Neural progenitor cell (in vitro differentiated cells): ENCODE data around the gene GAS2. TPM values are rescaled to one million over a fixed set of nuclear protein-coding genes. Genes with fewer than 3 reads are reported as not detected.

Experiments used
- DNase-seq: peaks from one replicate; pipeline ENCODE4 v3.0.0-alpha.2; 2016; ENCODE audit warnings: low spot score
- H2AFZ ChIP-seq: fragments of 200-600 bp; sonication (generic); replicated peaks from 2 replicates; pipeline ENCODE4 v1.6.1; 2016; ENCODE audit warnings: antibody characterized with exemption
- H3F3A ChIP-seq: fragments of 200-600 bp; sonication (generic); 2 replicates; pipeline ENCODE4 v1.6.1; 2016; ENCODE audit warnings: antibody characterized with exemption, low read depth
- H3K27ac ChIP-seq: fragments of 200-600 bp; sonication (generic); 2 replicates; pipeline ENCODE4 v1.5.1; 2016; ENCODE audit warnings: mild to moderate bottlenecking
- H3K27me3 ChIP-seq: fragments of 200-600 bp; sonication (generic); 2 replicates; pipeline ENCODE4 v1.6.1; 2016; ENCODE audit warnings: mild to moderate bottlenecking, moderate library complexity
- H3K36me3 ChIP-seq: fragments of 200-600 bp; sonication (generic); 2 replicates; pipeline ENCODE4 v1.5.1; 2016
- H3K4me1 ChIP-seq: fragments of 200-600 bp; sonication (generic); 2 replicates; pipeline ENCODE4 v1.6.1; 2016; ENCODE audit warnings: mixed run types
- H3K4me2 ChIP-seq: fragments of 200-600 bp; sonication (generic); 2 replicates; pipeline ENCODE4 v1.6.1; 2016
- H3K4me3 ChIP-seq: fragments of 200-600 bp; sonication (generic); 2 replicates; pipeline ENCODE4 v1.5.1; 2016
- H3K79me2 ChIP-seq: fragments of 200-600 bp; sonication (generic); 2 replicates; pipeline ENCODE4 v1.6.1; 2016; ENCODE audit warnings: low read depth
- H3K9ac ChIP-seq: fragments of 200-600 bp; sonication (generic); 2 replicates; pipeline ENCODE4 v1.6.1; 2016
- H3K9me3 ChIP-seq: fragments of 200-600 bp; sonication (generic); 2 replicates; pipeline ENCODE4 v1.5.1; 2016; ENCODE audit warnings: low read depth
- H4K20me1 ChIP-seq: fragments of 200-600 bp; sonication (generic); 2 replicates; pipeline ENCODE4 v1.6.1; 2016; ENCODE audit warnings: low read depth
- H3K27ac Mint-ChIP-seq: 3 replicates; pipeline ENCODE4 v1.8.0; 2021; ENCODE audit warnings: mixed read lengths
- H3K27me3 Mint-ChIP-seq: 2 replicates; pipeline ENCODE4 v1.8.0; 2022; ENCODE audit warnings: low read depth, mild to moderate bottlenecking, inconsistent platforms, moderate library complexity, mixed read lengths; ENCODE audit not compliant: insufficient read depth
- H3K36me3 Mint-ChIP-seq: 3 replicates; pipeline ENCODE4 v1.8.0; 2021; ENCODE audit warnings: mixed read lengths
- H3K4me1 Mint-ChIP-seq: 3 replicates; pipeline ENCODE4 v1.8.0; 2021; ENCODE audit warnings: mixed read lengths
- H3K4me3 Mint-ChIP-seq: 3 replicates; pipeline ENCODE4 v1.8.0; 2021; ENCODE audit warnings: mild to moderate bottlenecking, moderate library complexity, mixed read lengths
- H3K9me3 Mint-ChIP-seq: 3 replicates; pipeline ENCODE4 v1.8.0; 2020; ENCODE audit warnings: mixed read lengths
- CTCF ChIP-seq: fragments of 200-600 bp; sonication (generic); IDR thresholded peaks from 2 replicates; pipeline ENCODE4 v1.5.1; 2017; ENCODE audit warnings: antibody characterized with exemption, mild to moderate bottlenecking
- EZH2 ChIP-seq: fragments of 200-600 bp; sonication (generic); IDR thresholded peaks from 2 replicates; pipeline ENCODE4 v1.6.1; 2017; ENCODE audit warnings: antibody characterized with exemption, mild to moderate bottlenecking, moderate library complexity
- EZH2phosphoT487 ChIP-seq: fragments of 200-600 bp; sonication (generic); IDR thresholded peaks from 2 replicates; pipeline ENCODE4 v1.6.1; 2017; ENCODE audit warnings: antibody characterized with exemption
- total RNA-seq: library from RNA; depleted of rRNA; stranded (reverse); fragments of >200 nt; gene quantifications from 2 replicates; pipeline ENCODE4 v1.2.3, GENCODE V29; 2015; ENCODE audit warnings: low replicate concordance

GAS2 gene
- total RNA-seq, 1 donor from 2014 or later: 6.4 TPM

GRCh38 chr11:22779850-22780249, 113.4 kb downstream of the GAS2 start:
- Histone ChIP-seq H3K27me3 (no peaks in the 10 kb centered on the region), H4K20me1 (no peaks in the 10 kb centered on the region), H3K9ac (no peak overlapping the region), H3K79me2 (no peaks in the 10 kb centered on the region), H3K4me2 (no peak overlapping the region), H3K4me1 (peaks cover 11% of the 10 kb centered on the region), H3K27ac (no peak overlapping the region), H3F3A (no peaks in the 10 kb centered on the region), H2AFZ (no peak overlapping the region), H3K9me3 (no peaks in the 10 kb centered on the region), H3K4me3 (no peak overlapping the region), H3K36me3 (no peaks in the 10 kb centered on the region)
- H3K4me3 Mint-ChIP-seq: no peak overlapping the region
- H3K4me1 Mint-ChIP-seq: peaks cover 25% of the 10 kb centered on the region
- H3K27ac Mint-ChIP-seq: no peak overlapping the region
- no peaks in the 10 kb centered on the region for H3K36me3 Mint-ChIP-seq
- TF ChIP-seq EZH2 (no peak), CTCF (no peak), EZH2phosphoT487 (no peak)
- H3K9me3 Mint-ChIP-seq: peaks cover 14% of the 10 kb centered on the region
- peaks cover 3% of the 10 kb centered on the region for H3K27me3 Mint-ChIP-seq
- DNase-seq: no peak

GRCh38 chr11:22780952-22781593, 114.7 kb downstream of the GAS2 start:
- Histone ChIP-seq H3K27me3 (no peaks in the 10 kb centered on the region), H3K9ac (no peak overlapping the region), H3K9me3 (no peaks in the 10 kb centered on the region), H4K20me1 (no peaks in the 10 kb centered on the region), H3K36me3 (no peaks in the 10 kb centered on the region), H3F3A (no peaks in the 10 kb centered on the region), H3K79me2 (no peaks in the 10 kb centered on the region), H3K4me1 (peaks cover 11% of the 10 kb centered on the region), H3K27ac (no peak overlapping the region), H3K4me2 (peak overlapping the region; percentile 5), H2AFZ (no peak overlapping the region), H3K4me3 (no peak overlapping the region)
- Mint-ChIP-seq H3K4me3 (peak overlapping the region; percentile 34), H3K4me1 (peaks cover 32% of the 10 kb centered on the region), H3K27me3 (peaks cover 3% of the 10 kb centered on the region), H3K9me3 (peaks cover 14% of the 10 kb centered on the region), H3K27ac (peak overlapping the region; percentile 9), H3K36me3 (no peaks in the 10 kb centered on the region)
- peak; percentile 45 for DNase-seq
- TF ChIP-seq EZH2 (no peak), CTCF (no peak), EZH2phosphoT487 (no peak)

GRCh38 chr11:22785251-22785650, 118.8 kb downstream of the GAS2 start:
- DNase-seq: no peak
- no peak overlapping the region for H3K9ac ChIP-seq
- H3F3A ChIP-seq: no peaks in the 10 kb centered on the region
- H3K4me1 ChIP-seq: peaks cover 11% of the 10 kb centered on the region
- H3K9me3 Mint-ChIP-seq: peaks cover 12% of the 10 kb centered on the region
- no peaks in the 10 kb centered on the region for H3K79me2 ChIP-seq
- H3K4me2 ChIP-seq: no peak overlapping the region
- no peak overlapping the region for H3K4me3 Mint-ChIP-seq
- no peaks in the 10 kb centered on the region for H4K20me1 ChIP-seq
- H3K27me3 ChIP-seq: no peaks in the 10 kb centered on the region
- H3K4me1 Mint-ChIP-seq: peaks cover 25% of the 10 kb centered on the region
- no peak overlapping the region for H2AFZ ChIP-seq
- H3K27ac ChIP-seq: no peak overlapping the region
- H3K4me3 ChIP-seq: no peak overlapping the region
- TF ChIP-seq EZH2phosphoT487 (no peak), CTCF (no peak), EZH2 (no peak)
- H3K9me3 ChIP-seq: no peaks in the 10 kb centered on the region
- no peak overlapping the region for H3K27ac Mint-ChIP-seq
- H3K36me3 Mint-ChIP-seq: no peaks in the 10 kb centered on the region
- no peaks in the 10 kb centered on the region for H3K36me3 ChIP-seq
- H3K27me3 Mint-ChIP-seq: peaks cover 3% of the 10 kb centered on the region
